Loucy (cell line): Measurements from ENCODE around the gene TMF1.

ENCODE experiments used
- H2AFZ ChIP-seq: fragments of 200-600 bp; sonication (generic); 2 replicates; pipeline ENCODE4 v1.6.0; 2016; ENCODE audit warnings: antibody characterized with exemption, mild to moderate bottlenecking, low read length, moderate library complexity
- H3F3A ChIP-seq: fragments of 200-600 bp; 2 replicates; pipeline ENCODE4 v1.6.0; 2016; ENCODE audit warnings: antibody characterized with exemption, low read depth, mild to moderate bottlenecking
- H3K27me3 ChIP-seq: fragments of 200-600 bp; sonication (generic); 2 replicates; pipeline ENCODE4 v1.6.1; 2014; ENCODE audit warnings: low read length, mild to moderate bottlenecking; ENCODE audit not compliant: insufficient read depth, poor library complexity, severe bottlenecking
- H3K36me3 ChIP-seq: fragments of 200-600 bp; sonication (generic); 2 replicates; pipeline ENCODE4 v1.6.1; 2016; ENCODE audit warnings: low read length; ENCODE audit not compliant: insufficient read depth
- H3K4me1 ChIP-seq: fragments of 200-600 bp; sonication (generic); 2 replicates; pipeline ENCODE4 v1.5.1; 2014; ENCODE audit warnings: low read length, mild to moderate bottlenecking; ENCODE audit not compliant: insufficient read depth, poor library complexity, severe bottlenecking
- H3K4me2 ChIP-seq: fragments of 200-600 bp; sonication (generic); 2 replicates; pipeline ENCODE4 v1.6.0; 2014; ENCODE audit warnings: antibody characterized with exemption, low read length, low read depth, mild to moderate bottlenecking; ENCODE audit not compliant: poor library complexity, severe bottlenecking
- H3K4me3 ChIP-seq: fragments of 200-600 bp; sonication (generic); 2 replicates; pipeline ENCODE4 v1.5.1; 2014; ENCODE audit warnings: low read length, mild to moderate bottlenecking, mixed read lengths; ENCODE audit not compliant: poor library complexity, severe bottlenecking
- H3K79me2 ChIP-seq: fragments of 200-600 bp; sonication (generic); 2 replicates; pipeline ENCODE4 v1.6.1; 2014; ENCODE audit warnings: low read length; ENCODE audit not compliant: insufficient read depth
- H3K9ac ChIP-seq: fragments of 200-600 bp; sonication (generic); 2 replicates; pipeline ENCODE4 v1.6.0; 2014; ENCODE audit warnings: mild to moderate bottlenecking, low read depth, low read length, moderate library complexity; ENCODE audit not compliant: poor library complexity, severe bottlenecking
- H3K9me2 ChIP-seq: fragments of 200-600 bp; sonication (generic); replicated peaks from 2 replicates; pipeline ENCODE4 v1.6.1; 2016; ENCODE audit warnings: low read depth, low read length, mixed read lengths
- H3K9me3 ChIP-seq: fragments of 200-600 bp; sonication (generic); 2 replicates; pipeline ENCODE4 v1.6.1; 2014; ENCODE audit warnings: mild to moderate bottlenecking, antibody characterized with exemption, low read length, low read depth; ENCODE audit not compliant: insufficient read depth
- H4K20me1 ChIP-seq: fragments of 200-600 bp; sonication (generic); 2 replicates; pipeline ENCODE4 v1.6.0; 2014; ENCODE audit warnings: antibody characterized with exemption, low read length, mild to moderate bottlenecking; ENCODE audit not compliant: insufficient read depth, poor library complexity, severe bottlenecking
- EZH2phosphoT487 ChIP-seq: fragments of 200-600 bp; IDR thresholded peaks from 2 replicates; pipeline ENCODE4 v1.6.1; 2018; ENCODE audit warnings: antibody characterized with exemption, mild to moderate bottlenecking, moderate library complexity, borderline replicate concordance
- TF ChIP-seq, protein P1 (sequence below): fragments of 200-600 bp; sonication (generic); conservative IDR thresholded peaks from 2 replicates; pipeline ENCODE4 v1.5.1; 2014; ENCODE audit warnings: mild to moderate bottlenecking, antibody characterized with exemption, low read length

The TMF1 gene

DNA sequence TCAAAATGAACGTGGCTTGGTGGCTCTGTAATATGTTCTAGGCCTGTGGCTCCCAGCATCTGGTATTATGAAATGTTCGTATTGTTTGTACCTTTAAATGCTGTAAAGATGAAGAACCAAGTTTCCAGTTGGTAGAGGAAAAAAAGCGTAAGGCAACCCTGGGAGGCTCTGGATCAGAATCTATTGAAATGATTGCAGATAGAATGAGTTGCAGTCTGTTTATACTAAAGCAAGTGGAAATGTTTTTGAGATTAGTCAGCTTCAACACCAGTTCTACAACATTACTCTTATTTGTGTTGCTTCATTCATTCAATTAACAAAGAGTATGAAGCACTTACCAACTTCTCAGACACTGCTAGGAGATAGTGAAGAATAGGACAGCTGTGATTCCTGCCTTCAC is 37.9 kb upstream of the TMF1 start:
- H3K9ac ChIP-seq = peak overlapping the region; percentile 97
- no peaks in the 10 kb centered on the region for H3K9me2 ChIP-seq
- H3K4me2 ChIP-seq = peak overlapping the region; percentile 98
- H3F3A ChIP-seq = peaks cover 11% of the 10 kb centered on the region; the same call in 1 of the 2 replicates
- no peak overlapping the region for H2AFZ ChIP-seq
- no peaks in the 10 kb centered on the region for H3K9me3 ChIP-seq
- peaks cover 71% of the 10 kb centered on the region for H3K4me1 ChIP-seq
- H4K20me1 ChIP-seq = peaks cover 26% of the 10 kb centered on the region
- H3K36me3 ChIP-seq = peaks cover 3% of the 10 kb centered on the region; the same call in 1 of the 2 replicates
- H3K4me3 ChIP-seq = peak overlapping the region; percentile 98
- TF ChIP-seq, protein P1, sequence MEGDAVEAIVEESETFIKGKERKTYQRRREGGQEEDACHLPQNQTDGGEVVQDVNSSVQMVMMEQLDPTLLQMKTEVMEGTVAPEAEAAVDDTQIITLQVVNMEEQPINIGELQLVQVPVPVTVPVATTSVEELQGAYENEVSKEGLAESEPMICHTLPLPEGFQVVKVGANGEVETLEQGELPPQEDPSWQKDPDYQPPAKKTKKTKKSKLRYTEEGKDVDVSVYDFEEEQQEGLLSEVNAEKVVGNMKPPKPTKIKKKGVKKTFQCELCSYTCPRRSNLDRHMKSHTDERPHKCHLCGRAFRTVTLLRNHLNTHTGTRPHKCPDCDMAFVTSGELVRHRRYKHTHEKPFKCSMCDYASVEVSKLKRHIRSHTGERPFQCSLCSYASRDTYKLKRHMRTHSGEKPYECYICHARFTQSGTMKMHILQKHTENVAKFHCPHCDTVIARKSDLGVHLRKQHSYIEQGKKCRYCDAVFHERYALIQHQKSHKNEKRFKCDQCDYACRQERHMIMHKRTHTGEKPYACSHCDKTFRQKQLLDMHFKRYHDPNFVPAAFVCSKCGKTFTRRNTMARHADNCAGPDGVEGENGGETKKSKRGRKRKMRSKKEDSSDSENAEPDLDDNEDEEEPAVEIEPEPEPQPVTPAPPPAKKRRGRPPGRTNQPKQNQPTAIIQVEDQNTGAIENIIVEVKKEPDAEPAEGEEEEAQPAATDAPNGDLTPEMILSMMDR = no peak
- no peak for TF ChIP-seq EZH2phosphoT487
- H3K79me2 ChIP-seq = peaks cover 97% of the 10 kb centered on the region
- no peaks in the 10 kb centered on the region for H3K27me3 ChIP-seq

DNA sequence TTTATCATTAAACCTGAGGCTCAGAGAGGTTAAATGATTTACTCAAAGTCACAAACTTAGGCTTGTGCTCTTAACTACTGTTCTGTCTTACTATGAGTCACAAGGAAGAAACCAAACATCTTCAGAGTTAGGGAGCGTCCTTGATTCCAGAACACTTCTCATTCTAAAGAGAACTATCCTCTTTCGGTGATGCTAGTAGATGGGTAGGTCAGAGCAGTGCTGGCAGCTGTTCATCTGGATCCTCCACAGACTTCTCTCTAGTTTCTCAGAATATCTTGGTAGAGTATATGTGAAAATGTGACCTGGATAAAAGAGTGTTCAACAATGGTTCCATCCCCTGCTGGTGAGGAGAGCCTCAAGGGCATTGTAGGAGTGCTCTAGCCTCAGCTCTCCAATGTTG is 35.9 kb upstream of the TMF1 start:
- Histone ChIP-seq H3K36me3 (no peaks in the 10 kb centered on the region), H3K9ac (peak overlapping the region; percentile 97), H3K79me2 (peaks cover 80% of the 10 kb centered on the region), H3K9me2 (no peaks in the 10 kb centered on the region), H3K4me1 (peaks cover 69% of the 10 kb centered on the region), H3K9me3 (no peaks in the 10 kb centered on the region), H3K4me3 (peak overlapping the region; percentile 98), H3K4me2 (peak overlapping the region; percentile 98), H3F3A (peaks cover 15% of the 10 kb centered on the region; the same call in 1 of the 2 replicates), H4K20me1 (peaks cover 26% of the 10 kb centered on the region), H3K27me3 (no peaks in the 10 kb centered on the region), H2AFZ (no peak overlapping the region)
- TF ChIP-seq, protein P1 = no peak

DNA sequence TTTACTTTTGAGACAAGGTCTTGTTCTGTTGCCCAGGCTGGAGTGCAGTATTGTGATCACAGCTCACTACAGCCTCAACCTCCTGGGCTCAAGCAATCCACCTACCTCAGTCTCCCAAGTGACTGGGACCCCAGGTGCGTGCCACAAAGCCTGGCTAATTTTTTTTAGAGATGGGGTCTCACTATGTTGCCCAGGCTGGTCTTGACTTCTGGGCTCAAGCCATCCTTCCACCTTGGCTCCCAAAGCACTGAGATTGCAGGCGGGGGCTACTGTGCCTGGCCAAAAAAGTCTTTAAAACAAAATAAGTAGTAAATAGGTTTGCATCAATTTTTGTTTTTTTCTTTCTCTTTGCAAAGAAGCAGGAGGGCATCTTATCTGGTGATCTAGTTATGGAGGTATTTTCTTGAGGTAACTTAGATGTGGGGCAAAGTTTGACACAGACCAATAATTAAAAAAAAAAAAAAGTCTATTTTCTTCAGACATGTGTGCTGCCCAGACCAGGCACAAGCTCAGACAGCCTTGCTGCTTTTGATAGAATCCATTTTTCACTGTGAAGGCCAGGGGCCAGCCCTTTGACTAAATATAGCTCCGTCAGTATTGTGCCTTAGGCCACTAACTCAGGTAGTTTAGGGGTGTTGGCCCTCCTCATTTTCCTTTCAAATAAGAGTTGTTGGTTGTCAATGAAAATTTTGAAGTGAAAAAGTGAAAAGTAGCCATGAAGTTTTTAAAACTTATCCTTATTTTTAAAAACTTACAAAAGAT is 35.1 kb upstream of the TMF1 start:
- Histone ChIP-seq H3K79me2 (peaks cover 71% of the 10 kb centered on the region), H3F3A (peaks cover 16% of the 10 kb centered on the region; the same call in 1 of the 2 replicates), H3K9ac (peak overlapping the region; percentile 97), H3K27me3 (no peaks in the 10 kb centered on the region), H3K4me1 (peaks cover 72% of the 10 kb centered on the region), H2AFZ (no peak overlapping the region), H3K36me3 (no peaks in the 10 kb centered on the region), H3K4me2 (peak overlapping the region; percentile 98), H4K20me1 (peaks cover 21% of the 10 kb centered on the region), H3K9me3 (no peaks in the 10 kb centered on the region), H3K4me3 (peak overlapping the region; percentile 98), H3K9me2 (no peaks in the 10 kb centered on the region)
- TF ChIP-seq, protein P1 = no peak
- no peak for TF ChIP-seq EZH2phosphoT487
